GM23338 (cell line): ENCODE data around the gene FAM25C. TPM values are rescaled to one million over a fixed set of nuclear protein-coding genes. Genes with fewer than 3 reads are reported as not detected.
A peak's percentile ranks its signal among the peaks of the same experiment; 100 is the strongest.
"Not testable (repeated sequence)": the region's sequence is repeated elsewhere in the genome, so short reads cannot be mapped to it uniquely, and the experiment has no call there.

Source experiments
- ATAC-seq: fragments of 200-7000 bp; cut with Tn5 transposase; 3 replicates; pipeline ENCODE4 v1.9.1; 2020
- DNase-seq: peaks from one replicate; pipeline ENCODE4 v3.0.0-alpha.2; 2015; ENCODE audit warnings: low spot score
- H2AFZ ChIP-seq: fragments of 200-600 bp; sonication (generic); 2 replicates; pipeline ENCODE4 v1.8.0; 2016; ENCODE audit warnings: antibody characterized with exemption, mild to moderate bottlenecking, moderate library complexity
- H3F3A ChIP-seq: fragments of 200-600 bp; sonication (generic); replicated peaks from 2 replicates; pipeline ENCODE4 v1.8.0; 2017; ENCODE audit warnings: antibody characterized with exemption, mixed run types, low read depth
- H3K27ac ChIP-seq: fragments of 200-600 bp; sonication (generic); 2 replicates; pipeline ENCODE4 v1.6.1; 2016; ENCODE audit warnings: low read depth
- H3K27me3 ChIP-seq: fragments of 200-600 bp; sonication (generic); 2 replicates; pipeline ENCODE4 v1.8.0; 2016; ENCODE audit warnings: mild to moderate bottlenecking, mixed run types, moderate library complexity; ENCODE audit not compliant: insufficient read depth
- H3K36me3 ChIP-seq: fragments of 200-600 bp; sonication (generic); 2 replicates; pipeline ENCODE4 v1.8.0; 2016; ENCODE audit warnings: mild to moderate bottlenecking; ENCODE audit not compliant: insufficient read depth
- H3K4me1 ChIP-seq: fragments of 200-600 bp; sonication (generic); 2 replicates; pipeline ENCODE4 v1.8.0; 2016; ENCODE audit warnings: mild to moderate bottlenecking, moderate library complexity; ENCODE audit not compliant: insufficient read depth
- H3K4me2 ChIP-seq: fragments of 200-600 bp; sonication (generic); 2 replicates; pipeline ENCODE4 v1.7.1; 2017; ENCODE audit warnings: mixed run types
- H3K4me3 ChIP-seq: fragments of 200-600 bp; sonication (generic); 2 replicates; pipeline ENCODE4 v1.6.1; 2016; ENCODE audit warnings: mixed run types
- H3K79me2 ChIP-seq: fragments of 200-600 bp; sonication (generic); replicated peaks from 2 replicates; pipeline ENCODE4 v1.8.0; 2017; ENCODE audit warnings: mild to moderate bottlenecking; ENCODE audit not compliant: insufficient read depth
- H3K9me2 ChIP-seq: fragments of 200-600 bp; sonication (generic); 2 replicates; pipeline ENCODE4 v1.8.0; 2017; ENCODE audit not compliant: insufficient read depth
- H4K20me1 ChIP-seq: fragments of 200-600 bp; sonication (generic); replicated peaks from 2 replicates; pipeline ENCODE4 v1.8.0; 2017; ENCODE audit warnings: mild to moderate bottlenecking; ENCODE audit not compliant: insufficient read depth
- H3K27ac Mint-ChIP-seq: 2 replicates; pipeline ENCODE4 v1.8.0; 2020; ENCODE audit warnings: inconsistent platforms, mild to moderate bottlenecking, moderate library complexity, mixed read lengths
- H3K27me3 Mint-ChIP-seq: 3 replicates; pipeline ENCODE4 v1.8.0; 2022; ENCODE audit warnings: low read depth, mild to moderate bottlenecking, moderate library complexity, mixed read lengths, inconsistent platforms; ENCODE audit not compliant: insufficient read depth, poor library complexity
- H3K36me3 Mint-ChIP-seq: 3 replicates; pipeline ENCODE4 v1.8.0; 2021; ENCODE audit warnings: low read depth, mild to moderate bottlenecking, inconsistent platforms, moderate library complexity, mixed read lengths
- H3K4me1 Mint-ChIP-seq: 3 replicates; pipeline ENCODE4 v1.8.0; 2020; ENCODE audit warnings: mild to moderate bottlenecking, inconsistent platforms, mixed read lengths
- H3K4me3 Mint-ChIP-seq: 3 replicates; pipeline ENCODE4 v1.8.0; 2021; ENCODE audit warnings: moderate library complexity, mild to moderate bottlenecking, inconsistent platforms, mixed read lengths
- H3K9me3 Mint-ChIP-seq: 3 replicates; pipeline ENCODE4 v1.8.0; 2020; ENCODE audit warnings: moderate library complexity, mild to moderate bottlenecking, inconsistent platforms, mixed read lengths
- polyA plus RNA-seq: library from polyadenylated mRNA; unstranded; fragments of >200 nt; fragmentation: Nextera tagmentation; extraction: Ambion mirVana; gene quantifications from 2 replicates; pipeline ENCODE4 v1.2.1, GENCODE V29; 2016
- total RNA-seq: library from RNA; depleted of rRNA; stranded (reverse); fragments of >200 nt; shearing (Covaris generic); gene quantifications from 2 replicates; pipeline ENCODE4 v1.2.3, GENCODE V29; 2014

Gene FAM25C
- total and polyA plus RNA-seq, 2 experiments from 2014 or later: not detected

DNA sequence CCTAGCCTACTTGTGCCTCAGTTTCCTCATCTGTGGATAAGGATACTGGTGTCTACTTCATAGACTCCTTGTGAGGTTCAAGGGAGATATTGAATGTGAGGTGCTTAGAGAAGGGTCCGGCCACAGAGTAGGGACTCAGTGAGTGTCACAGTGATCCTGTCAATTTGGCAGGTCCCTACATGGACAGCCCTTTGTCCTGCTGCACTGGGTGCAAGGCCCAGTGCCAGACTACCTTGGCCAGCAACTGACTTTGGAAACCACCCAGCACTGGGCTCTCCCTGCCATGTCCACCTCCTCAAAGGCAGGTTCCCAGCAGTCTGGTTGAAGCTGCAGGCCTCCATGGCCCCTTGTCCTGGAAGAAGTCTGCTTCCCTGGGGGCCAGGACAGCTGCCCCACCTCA, 9.5 kb downstream of the FAM25C start:
- not testable (repeated sequence) for H3K27ac Mint-ChIP-seq, H3K9me3 Mint-ChIP-seq, H3K27me3 Mint-ChIP-seq, H3K9me2 ChIP-seq, H3K4me3 Mint-ChIP-seq, H3K27ac ChIP-seq, H3F3A ChIP-seq, H3K4me1 Mint-ChIP-seq, H3K4me3 ChIP-seq, H3K4me2 ChIP-seq, H3K27me3 ChIP-seq, H3K79me2 ChIP-seq, H3K36me3 Mint-ChIP-seq, H3K36me3 ChIP-seq, H2AFZ ChIP-seq, H4K20me1 ChIP-seq, DNase-seq, H3K4me1 ChIP-seq, ATAC-seq

DNA sequence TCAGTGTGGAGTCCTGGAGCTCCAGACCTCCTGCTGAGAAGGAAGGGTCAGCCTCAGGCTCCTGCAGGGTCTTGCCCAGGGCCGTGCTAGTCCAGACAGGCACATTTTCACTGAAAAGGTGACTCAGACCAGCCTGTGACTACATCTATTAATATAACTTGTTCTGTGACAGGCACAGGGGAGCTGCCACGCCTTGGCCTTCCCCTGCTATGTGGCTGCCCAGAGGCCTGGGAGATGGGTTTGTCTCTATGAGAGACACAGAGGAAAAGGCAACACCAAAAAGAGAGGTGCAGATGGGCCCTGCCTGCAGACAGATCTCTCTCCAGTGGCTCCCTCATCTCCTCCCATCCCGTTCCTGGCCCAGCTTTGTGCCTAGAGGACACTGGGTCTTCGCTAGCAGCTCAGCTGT, 10.0 kb downstream of the FAM25C start:
- H2AFZ ChIP-seq, H3K9me2 ChIP-seq, H3K9me3 Mint-ChIP-seq, H3K27me3 ChIP-seq, H3K4me2 ChIP-seq, H3K27ac Mint-ChIP-seq, H4K20me1 ChIP-seq, H3K4me3 Mint-ChIP-seq, ATAC-seq, H3K79me2 ChIP-seq, H3K36me3 Mint-ChIP-seq, H3K27ac ChIP-seq, H3K4me1 ChIP-seq, DNase-seq, H3K4me1 Mint-ChIP-seq, H3F3A ChIP-seq, H3K4me3 ChIP-seq, H3K36me3 ChIP-seq, H3K27me3 Mint-ChIP-seq: not testable (repeated sequence)

DNA sequence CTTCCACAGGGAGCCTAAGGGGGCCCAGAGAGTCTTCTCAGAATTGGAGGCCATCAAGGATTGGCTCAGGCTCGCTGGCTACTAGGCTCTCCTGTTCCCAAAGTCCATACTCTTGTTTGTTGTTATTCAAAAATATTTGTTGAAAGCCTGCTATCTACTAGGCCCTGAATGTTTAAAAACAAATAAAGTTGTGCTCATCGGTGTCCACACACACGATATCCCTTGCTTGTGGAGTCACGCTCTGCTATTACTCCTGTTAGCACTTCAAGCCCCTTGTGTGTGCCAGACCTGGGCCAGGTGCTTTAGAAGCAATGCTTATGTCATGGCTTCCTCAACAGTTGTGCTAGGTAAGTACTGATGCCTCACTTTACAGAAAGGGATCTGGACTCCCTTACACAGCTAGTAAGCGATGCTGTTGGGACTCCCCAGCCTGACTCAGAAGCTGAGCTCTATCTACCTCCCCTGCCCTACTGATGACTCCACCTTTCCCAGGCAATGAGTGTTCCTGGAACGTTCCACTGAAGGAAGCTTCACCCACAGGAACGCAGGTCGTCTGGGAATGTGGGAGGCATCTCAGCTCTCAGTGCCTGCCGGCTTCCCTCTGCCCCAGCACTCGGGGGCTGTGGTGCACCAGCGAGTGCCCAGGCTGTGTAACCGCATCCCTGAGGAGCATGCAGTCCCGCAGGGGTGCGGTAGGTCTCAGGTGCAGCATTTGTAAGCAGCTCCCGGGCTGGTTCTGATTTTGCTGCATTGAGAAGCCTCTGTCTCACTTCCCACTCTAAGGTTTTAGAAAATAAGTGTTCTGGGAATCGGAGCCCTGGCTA, 10.7 kb downstream of the FAM25C start:
- H3K4me1 ChIP-seq, H3K4me3 Mint-ChIP-seq, H3F3A ChIP-seq, H2AFZ ChIP-seq, H3K36me3 Mint-ChIP-seq, H3K36me3 ChIP-seq, H3K27me3 ChIP-seq, H3K9me2 ChIP-seq, H3K27ac Mint-ChIP-seq, H3K4me3 ChIP-seq, H3K79me2 ChIP-seq, H4K20me1 ChIP-seq, H3K27me3 Mint-ChIP-seq, H3K27ac ChIP-seq, H3K9me3 Mint-ChIP-seq, DNase-seq, H3K4me1 Mint-ChIP-seq, H3K4me2 ChIP-seq: not testable (repeated sequence)
- ATAC-seq: peak; percentile 5; the same call in 1 of the 3 replicates

DNA sequence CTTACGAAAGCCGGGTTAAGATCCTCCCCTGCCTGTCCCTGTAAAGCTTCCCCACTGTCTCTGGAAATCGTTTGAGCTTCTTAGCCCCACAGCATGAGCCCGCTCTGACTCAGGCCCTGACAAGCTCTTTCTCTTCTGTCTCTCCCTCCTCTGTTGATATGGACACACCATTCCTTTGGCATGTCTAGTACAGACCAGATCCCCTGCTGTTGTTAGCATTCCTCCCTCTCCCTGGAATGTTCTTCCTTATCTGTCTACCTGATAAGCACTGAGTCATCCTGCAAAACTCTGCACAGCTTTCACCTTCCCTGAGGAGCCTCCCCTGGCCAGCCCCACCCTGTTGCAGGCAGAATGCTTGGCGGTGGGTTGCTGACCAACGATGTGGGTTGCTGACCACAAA, 11.6 kb downstream of the FAM25C start:
- H3K4me2 ChIP-seq, H3K27me3 Mint-ChIP-seq, H3K4me3 Mint-ChIP-seq, H3F3A ChIP-seq, H3K36me3 Mint-ChIP-seq, H3K27me3 ChIP-seq, DNase-seq, H3K9me3 Mint-ChIP-seq, H4K20me1 ChIP-seq, H3K27ac ChIP-seq, H3K27ac Mint-ChIP-seq, H3K4me1 Mint-ChIP-seq, H3K4me1 ChIP-seq, H3K9me2 ChIP-seq, H2AFZ ChIP-seq, H3K79me2 ChIP-seq, H3K4me3 ChIP-seq, H3K36me3 ChIP-seq: not testable (repeated sequence)
- ATAC-seq: peak; percentile 82

DNA sequence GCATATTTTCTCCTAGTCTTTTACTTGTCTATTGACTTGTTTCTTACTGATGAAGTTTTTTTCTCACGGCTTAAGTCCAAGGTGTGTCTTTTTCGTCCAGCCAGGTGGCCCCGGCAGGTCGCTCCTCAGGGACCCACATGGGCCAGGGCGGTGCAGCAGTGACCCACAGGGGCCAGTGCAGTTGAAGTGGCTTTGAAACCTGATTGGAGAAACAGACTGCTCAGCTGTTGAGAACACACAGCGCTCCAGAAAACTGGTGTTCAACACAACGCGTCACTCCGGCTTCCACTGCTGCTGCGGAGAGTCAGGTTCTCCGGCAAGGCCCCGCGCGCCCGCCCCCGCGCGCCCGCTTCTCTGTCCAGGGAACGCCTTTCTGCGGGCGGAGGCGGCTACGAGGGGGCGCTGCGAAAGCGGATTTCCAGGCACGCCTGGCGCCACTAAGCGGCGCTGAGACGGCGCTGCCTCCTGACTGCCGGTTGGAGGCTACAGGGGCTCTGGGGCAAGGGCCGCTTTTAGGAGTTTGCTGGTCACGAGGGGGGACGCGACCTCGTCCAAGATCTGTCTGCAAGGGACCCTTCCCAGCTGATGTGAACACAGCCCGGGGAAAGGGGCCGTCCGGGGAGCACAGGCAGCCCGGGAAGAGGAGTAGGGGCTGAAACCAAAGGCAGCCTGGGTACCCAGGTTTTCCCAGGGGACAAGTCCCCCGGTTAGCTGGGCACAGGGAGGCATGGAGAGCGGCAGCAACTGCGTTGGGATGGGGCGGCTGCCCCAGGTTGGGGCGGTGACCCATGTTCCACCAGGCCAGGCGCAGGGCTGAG, 13.0 kb downstream of the FAM25C start:
- H3K27me3 Mint-ChIP-seq, H3F3A ChIP-seq, H3K79me2 ChIP-seq, H2AFZ ChIP-seq, H3K9me2 ChIP-seq, H3K27ac ChIP-seq, H3K4me1 ChIP-seq, H3K4me1 Mint-ChIP-seq, DNase-seq, H3K27me3 ChIP-seq, H3K27ac Mint-ChIP-seq, H3K9me3 Mint-ChIP-seq, H4K20me1 ChIP-seq, H3K4me3 ChIP-seq, H3K36me3 ChIP-seq, H3K4me2 ChIP-seq, H3K36me3 Mint-ChIP-seq: not testable (repeated sequence)
- peak overlapping the region; percentile 54 for H3K4me3 Mint-ChIP-seq
- ATAC-seq: peak; percentile 77

DNA sequence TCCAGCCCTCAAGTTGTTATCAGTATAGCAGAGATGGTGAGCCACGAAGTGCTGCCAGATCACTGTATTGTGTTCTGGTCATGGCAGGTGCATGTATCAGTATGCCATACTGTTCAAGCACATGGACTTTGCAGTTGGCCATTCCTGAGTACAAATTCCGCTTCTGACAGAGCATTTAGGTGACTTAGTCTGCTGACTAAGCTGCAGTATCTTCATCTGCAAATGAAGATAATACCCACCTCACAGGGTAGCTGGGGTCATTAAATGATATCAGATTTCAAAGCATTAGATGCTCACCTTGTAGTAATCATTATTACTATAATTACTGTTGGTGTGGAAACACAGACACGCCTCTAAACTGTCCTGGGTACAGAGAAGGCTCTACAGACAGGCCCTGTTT, 24.2 kb downstream of the FAM25C start:
- H3K27me3 ChIP-seq, H4K20me1 ChIP-seq, H3K4me3 ChIP-seq, H3K79me2 ChIP-seq, H3K4me1 ChIP-seq, H3F3A ChIP-seq, H3K4me3 Mint-ChIP-seq, H3K27me3 Mint-ChIP-seq, H3K4me2 ChIP-seq, H3K27ac Mint-ChIP-seq, H3K4me1 Mint-ChIP-seq, H3K9me3 Mint-ChIP-seq, H3K36me3 Mint-ChIP-seq, H3K36me3 ChIP-seq, DNase-seq, ATAC-seq, H2AFZ ChIP-seq, H3K27ac ChIP-seq, H3K9me2 ChIP-seq: not testable (repeated sequence)
